GF-D8 (cell line): ENCODE results near the gene ACER2.
"Not testable (repeated sequence)": the region's sequence is repeated elsewhere in the genome, so short reads cannot be mapped to it uniquely, and the experiment has no call there.

ENCODE experiments used
- DNase-seq: peaks from one replicate; lab custom pipeline; 2025; lab: John Stamatoyannopoulos, UW

Gene ACER2

DNA sequence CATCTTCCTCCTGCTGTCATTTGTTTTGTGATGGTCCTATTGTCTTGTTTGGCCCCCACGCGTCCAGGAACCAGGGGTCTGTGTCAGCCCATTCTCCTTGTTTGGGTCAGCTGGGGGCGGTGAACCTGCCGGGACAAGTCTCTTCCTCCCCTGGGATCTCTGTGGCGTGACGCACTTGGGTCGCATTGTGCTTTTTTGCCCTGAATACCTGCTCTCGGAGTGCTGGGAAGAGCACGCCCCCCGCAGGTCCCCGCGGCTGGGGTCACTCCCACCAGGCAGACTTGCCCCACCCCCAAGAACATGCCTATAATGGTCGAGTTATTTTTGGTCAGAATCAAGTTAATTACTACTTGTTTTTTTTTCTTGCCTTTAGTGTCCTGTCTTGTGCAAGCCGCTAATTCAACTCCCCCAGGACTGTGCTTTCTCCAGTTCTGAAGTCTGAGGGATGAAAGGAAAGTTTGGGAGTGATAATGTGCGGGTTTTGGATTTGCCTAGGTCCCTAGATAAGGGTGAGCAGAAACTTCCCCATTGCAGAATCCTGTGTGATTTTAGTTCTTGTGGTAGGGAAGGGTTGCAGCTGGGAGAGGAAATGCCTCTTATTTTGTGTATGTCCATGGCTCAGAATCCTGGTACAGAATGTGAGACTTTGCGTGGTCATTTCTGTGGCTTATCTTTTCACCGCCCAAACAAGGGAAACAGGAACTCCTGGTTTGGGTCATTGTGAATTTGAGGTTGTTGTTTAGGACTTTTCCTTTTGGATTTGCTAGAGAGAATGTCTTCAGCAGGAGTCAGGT, 789 bp downstream of the ACER2 start:
- no peak for DNase-seq

- DNase-seq, result no peak
These were observed 1.3 kb downstream of the ACER2 start for GRCh38 chr9:19410195-19410503.

- no peak for DNase-seq
These were observed 1.8 kb downstream of the ACER2 start for GRCh38 chr9:19410594-19410993.

GRCh38 chr9:19411316-19411715, 2.5 kb downstream of the ACER2 start:
- no peak for DNase-seq

- DNase-seq, result not testable (repeated sequence)
These were observed 4.6 kb downstream of the ACER2 start for GRCh38 chr9:19413456-19413855.

GRCh38 chr9:19416143-19416542, 7.3 kb downstream of the ACER2 start:
- DNase-seq, result no peak

DNA sequence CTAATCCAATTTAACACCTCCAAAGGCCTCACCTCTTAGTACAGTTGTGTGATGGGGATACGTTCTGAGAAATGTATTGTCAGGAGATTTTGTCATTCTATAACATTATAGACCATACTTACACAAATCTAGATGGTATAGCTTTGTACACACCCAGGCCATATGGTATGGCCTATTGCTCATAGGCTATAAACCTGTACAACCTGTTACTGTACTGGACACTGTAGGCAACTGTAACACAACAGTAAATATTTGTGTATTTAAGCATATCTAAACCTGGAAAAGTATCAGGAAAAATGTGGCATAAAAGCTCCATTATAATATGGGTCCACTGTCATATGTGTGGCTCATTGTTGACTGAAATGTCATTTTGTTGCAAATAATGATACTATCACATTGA, 12.1 kb downstream of the ACER2 start:
- DNase-seq, result no peak

DNA sequence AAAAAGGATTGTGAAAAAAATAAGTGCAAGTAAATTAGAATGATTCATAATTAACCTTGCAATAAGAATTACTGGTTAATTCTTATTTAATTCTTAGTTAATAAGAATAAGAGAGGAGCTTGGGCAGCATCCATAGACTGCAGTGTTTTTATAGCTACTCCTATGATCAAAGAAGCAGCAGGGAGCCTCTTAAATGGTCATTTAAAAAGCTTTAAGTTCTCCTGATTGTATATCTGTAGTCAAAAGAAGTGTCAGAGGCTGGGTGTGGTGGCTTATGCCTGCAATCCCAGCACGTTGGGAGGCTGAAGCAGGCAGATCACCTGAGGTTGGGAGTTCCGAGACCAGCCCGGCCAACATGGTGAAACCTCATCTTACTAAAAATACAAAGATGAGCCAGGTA, 14.4 kb downstream of the ACER2 start:
- DNase-seq, result no peak

GRCh38 chr9:19424176-19424779, 15.5 kb downstream of the ACER2 start:
- DNase-seq, result no peak

- no peak for DNase-seq
These were observed 20.8 kb downstream of the ACER2 start for GRCh38 chr9:19429595-19429994.

DNA sequence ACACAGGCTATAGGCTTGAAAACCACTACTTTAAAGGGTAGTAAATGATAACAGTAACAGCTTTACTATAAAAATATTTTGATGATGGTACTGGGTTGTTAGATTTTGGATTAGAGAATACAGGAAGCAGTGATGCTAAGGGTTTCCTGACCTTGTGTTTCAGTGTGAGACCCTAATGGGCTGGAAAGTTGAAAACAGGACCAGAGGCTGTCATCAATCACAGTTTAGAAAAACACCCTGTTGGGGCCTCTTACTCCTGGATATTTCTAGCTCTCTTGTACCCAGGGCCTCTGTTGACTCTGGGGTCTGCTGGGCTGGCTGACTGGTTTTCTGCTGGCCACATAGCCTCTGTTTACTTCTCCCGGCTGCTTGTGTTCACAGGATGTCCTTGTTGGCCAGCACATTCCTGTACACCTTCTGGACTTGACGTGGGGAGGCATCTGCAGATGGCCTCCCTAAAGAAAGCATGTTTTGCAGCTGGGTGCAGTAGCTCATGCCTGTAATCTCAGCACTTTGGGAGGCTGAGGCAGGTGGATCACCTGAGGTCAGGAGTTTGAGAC, 21.5 kb downstream of the ACER2 start:
- no peak for DNase-seq

DNA sequence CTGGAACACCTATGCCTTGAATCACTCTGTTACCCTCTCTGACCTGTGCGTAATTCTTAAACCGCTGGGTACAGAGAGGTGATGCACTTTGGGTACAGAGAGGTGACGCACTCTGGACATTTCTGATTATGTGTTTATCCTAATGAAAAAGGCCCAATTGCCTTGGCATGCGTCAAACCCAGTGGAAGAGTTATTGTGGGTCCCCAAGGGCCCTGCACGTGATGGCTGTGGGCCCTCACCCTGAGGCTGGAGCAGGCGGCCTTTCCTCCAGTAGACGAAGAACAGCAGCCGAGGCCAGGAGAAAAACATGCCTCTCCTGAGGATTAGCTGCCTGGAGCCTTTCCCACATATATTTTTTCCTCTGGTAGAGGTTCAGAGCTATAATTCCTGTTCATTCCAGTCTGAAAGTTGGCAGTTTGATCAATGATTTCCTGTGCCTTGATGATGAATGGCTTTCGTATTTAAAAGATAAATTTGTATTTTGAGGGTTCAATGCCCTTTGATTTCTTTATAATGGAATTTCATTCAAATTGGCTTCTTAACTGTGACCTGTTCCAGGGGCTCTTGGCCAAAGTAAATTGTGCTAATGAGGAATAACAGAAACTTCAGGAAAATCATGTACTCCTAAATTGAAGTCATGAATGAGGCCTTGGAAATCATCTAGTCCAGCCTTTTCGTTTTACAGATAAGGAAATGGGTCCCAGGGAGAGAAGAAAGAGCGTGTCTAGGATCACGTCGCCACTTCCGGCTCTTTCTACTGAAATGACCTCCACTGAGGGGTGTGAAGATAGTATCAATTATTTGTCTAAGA, 22.8 kb downstream of the ACER2 start:
- DNase-seq, result no peak

DNA sequence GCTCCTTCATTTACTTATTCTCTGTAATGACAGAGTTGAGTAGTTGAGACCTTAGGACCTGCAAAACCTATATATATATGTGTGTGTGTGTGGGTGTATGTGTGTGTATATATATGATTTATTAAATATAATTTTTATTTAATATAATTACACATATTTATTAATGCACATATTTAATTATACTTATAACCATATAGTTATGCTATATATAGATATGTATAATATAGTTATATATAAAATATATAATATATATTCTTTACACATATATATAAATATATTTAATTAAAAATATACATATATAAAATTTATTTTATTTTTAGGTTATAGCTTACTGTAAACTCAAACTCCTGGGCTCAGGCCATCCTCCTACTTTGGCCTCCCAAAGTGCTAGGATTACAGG, 23.7 kb downstream of the ACER2 start:
- no peak for DNase-seq

DNA sequence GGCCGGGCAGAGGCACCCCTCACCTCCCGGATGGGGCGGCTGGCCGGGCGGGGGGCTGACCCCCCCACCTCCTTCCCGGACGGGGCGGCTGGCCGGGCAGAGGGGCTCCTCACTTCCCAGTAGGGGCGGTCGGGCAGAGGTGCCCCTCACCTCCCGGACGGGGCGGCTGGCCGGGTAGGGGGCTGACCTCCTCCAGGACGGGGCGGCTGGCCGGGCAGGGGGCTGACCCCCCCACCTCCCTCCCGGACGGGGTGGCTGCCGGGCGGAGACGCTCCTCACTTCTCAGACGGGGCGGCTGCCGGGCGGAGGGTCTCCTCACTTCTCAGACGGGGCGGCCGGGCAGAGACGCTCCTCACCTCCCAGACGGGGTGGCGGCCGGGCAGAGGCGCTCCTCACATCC, 24.9 kb downstream of the ACER2 start:
- DNase-seq, result not testable (repeated sequence)

DNA sequence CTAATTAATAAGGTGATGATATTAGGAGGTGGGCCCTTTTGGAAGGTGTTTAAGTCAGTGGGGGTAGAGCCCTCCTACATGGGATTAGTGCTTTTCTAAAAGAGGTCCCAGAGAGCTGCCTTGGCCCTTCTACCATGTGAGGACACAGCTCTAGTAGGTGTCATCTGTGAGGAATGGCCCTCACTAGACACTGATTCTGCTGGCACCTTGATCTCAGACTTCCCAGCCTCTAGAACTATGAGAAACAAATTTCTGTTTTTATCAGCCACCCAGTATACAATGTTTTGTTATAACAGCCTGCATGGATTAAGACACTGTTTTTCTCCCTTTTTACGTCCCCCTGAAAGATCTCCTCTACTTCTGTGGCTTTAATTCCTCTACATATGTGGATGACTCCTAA, 31.6 kb downstream of the ACER2 start:
- no peak for DNase-seq

DNA sequence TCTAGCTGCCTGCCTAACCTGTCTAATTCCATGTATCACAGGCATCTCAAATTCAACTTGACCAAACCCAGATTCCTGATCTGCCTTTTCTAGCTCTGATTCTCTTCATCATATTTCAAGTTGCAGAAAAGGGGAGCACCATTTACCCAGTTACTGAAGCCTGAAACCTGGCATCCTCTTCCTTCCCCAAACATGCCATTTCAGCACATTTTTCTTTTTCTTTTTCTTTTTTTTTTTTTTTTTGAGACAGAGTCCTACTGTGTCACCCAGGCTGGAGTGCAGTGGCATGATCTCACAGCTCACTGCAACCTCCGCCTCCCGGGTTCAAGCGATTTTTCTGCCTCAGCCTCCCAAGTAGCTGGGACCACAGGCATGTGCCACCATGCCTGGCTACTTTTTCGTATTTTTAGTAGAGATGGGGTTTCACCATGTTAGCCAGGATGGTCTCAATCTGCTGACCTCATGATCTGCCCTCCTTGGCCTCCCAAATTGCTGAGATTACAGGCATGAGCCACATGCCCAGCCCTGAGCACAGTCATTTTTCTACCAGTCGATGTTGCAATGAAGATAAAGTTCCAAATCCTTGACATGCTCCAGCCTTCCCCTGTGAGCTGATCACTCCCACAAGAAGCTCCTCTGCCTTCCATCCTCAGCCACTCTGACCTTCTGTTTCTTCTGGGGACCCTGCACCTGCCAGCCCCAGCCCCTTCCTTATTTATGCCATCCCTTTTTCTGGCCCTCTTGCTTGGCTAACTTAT, 32.2 kb downstream of the ACER2 start:
- DNase-seq, result no peak

DNA sequence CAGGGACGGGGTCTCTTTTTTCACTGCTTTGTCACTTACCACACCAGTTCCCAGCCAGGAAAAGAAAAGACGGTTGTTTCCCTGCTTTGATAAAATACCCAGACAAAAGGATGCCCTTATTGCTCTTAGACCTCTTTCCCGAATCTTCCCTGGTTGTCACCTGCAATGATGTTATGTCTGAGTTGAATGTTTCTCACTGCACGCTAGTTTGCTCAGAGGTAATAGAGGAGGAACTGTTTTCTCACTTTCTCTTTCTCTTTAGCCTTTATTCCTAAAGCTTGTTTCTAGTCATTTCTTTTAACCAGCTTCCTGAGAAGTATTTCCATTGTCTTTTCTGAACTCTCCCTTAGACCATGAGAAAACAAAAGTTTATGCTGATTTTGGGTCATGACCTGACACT, 32.9 kb downstream of the ACER2 start:
- DNase-seq, result no peak

GRCh38 chr9:19442240-19442639, 33.4 kb downstream of the ACER2 start:
- no peak for DNase-seq

DNA sequence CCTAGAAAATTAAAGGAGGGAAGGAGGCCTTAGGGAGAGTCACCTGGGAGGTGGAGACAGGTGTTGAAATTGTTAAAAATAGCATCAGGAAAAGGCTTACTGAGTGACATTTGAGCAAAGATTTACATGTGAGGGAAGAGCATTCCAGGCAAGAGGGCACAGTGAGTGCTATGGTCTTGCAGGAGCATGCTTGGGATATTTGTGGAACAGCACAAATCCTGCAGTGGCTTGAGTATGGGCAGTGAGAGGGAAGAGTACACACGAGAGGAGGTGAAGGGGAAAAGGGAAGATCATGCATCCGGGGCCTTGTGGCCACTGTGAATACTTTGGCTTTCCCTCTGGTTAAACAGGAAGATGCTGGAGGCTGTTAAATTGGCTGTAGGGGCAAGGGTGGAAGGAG, 36.6 kb downstream of the ACER2 start:
- no peak for DNase-seq

DNA sequence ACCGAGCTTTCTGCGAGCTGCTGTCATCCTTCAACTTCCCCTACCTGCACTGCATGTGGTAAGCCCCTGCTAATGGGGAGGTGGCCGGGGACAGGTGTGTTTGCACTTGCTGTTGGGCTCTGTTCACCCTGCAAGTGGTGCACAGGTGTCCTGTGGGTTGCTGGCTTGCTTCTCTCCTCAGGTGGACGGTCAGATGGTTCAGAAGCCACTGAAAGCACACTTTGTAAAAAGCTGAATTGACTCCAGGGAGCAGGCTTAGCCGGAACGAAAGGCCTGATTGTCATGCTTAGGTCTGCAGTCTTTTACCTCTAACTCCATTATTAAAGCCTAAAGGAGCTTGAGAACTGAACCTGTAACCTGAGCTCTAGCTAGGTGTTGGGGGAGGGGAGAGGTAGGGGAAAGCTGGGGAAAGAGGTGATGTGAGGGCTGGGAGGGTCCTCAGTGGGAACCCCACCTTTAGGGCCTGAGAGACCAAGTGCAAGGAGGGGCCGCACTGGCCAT, 37.6 kb downstream of the ACER2 start:
- DNase-seq, result no peak

DNA sequence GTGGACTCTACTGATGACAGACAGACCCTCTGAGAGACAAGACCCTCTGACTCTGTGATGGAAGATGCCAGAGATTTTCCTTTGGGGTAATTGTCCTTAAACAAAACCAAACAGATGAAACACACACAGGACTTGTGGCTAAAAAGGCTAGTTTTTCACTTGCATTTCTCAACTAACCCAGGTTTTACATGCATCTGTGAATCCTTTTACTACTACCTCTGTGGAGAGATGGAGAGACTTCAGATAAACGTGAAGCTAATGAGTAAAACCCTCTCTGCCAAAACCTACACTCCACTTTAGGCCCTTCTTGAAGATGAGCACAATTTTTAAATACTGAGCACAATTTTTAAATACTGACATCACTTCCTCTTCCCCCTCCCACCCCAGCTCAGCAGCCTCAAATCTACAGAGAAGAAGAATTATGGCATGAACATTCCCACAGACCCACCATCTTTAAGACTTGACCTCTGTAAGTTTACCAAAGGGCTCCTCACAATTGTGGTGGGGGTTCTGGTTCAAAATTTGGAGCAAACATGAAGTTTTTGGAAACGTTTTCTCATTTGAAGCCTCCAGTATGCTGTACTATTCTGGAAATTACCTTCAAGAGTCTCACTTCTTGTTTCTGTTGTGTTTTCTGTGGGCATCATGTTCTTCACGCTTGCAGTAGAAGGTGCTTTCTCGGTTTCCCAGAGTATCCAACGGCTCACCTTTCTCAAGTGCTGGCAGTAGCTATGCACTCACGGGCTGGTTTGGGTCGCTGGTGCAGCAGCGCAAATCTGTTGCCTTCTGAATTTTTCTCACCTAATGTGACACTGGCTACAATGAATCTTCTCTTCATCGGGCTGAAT, 42.7 kb downstream of the ACER2 start:
- no peak for DNase-seq
